ENCODE measurements around the gene BCL2.
"Not testable (repeated sequence)": the region's sequence is repeated elsewhere in the genome, so short reads cannot be mapped to it uniquely, and the experiment has no call there.

The BCL2 gene

GRCh38 chr18:63198868-63199742, 120.5 kb downstream of the BCL2 start:
- DNase-seq (ENCODE audit: low spot score), result no peak

GRCh38 chr18:63198098-63198760, 121.3 kb downstream of the BCL2 start:
- DNase-seq (ENCODE audit: low spot score), result no peak

GRCh38 chr18:63197246-63197869, 122.2 kb downstream of the BCL2 start:
- peak; percentile 16 for DNase-seq (ENCODE audit: low spot score)

GRCh38 chr18:63195326-63196159, 124.0 kb downstream of the BCL2 start:
- no peak for DNase-seq (ENCODE audit: low spot score)

- no peak for DNase-seq (ENCODE audit: low spot score)
Measured at GRCh38 chr18:63192885-63193349, 126.7 kb downstream of the BCL2 start.

- no peak for DNase-seq (ENCODE audit: low spot score)
Measured at GRCh38 chr18:63192126-63192884, 127.3 kb downstream of the BCL2 start.

GRCh38 chr18:63191413-63191812, 128.2 kb downstream of the BCL2 start:
- DNase-seq (ENCODE audit: low spot score), result no peak

GRCh38 chr18:63190838-63191237, 128.7 kb downstream of the BCL2 start:
- not testable (repeated sequence) for DNase-seq (ENCODE audit: low spot score)

GRCh38 chr18:63189817-63190216, 129.8 kb downstream of the BCL2 start:
- DNase-seq (ENCODE audit: low spot score), result no peak

GRCh38 chr18:63189041-63189440, 130.5 kb downstream of the BCL2 start:
- DNase-seq (ENCODE audit: low spot score), result no peak

GRCh38 chr18:63187791-63188460, 131.6 kb downstream of the BCL2 start:
- no peak for DNase-seq (ENCODE audit: low spot score)

GRCh38 chr18:63187223-63187574, 132.4 kb downstream of the BCL2 start:
- no peak for DNase-seq (ENCODE audit: low spot score)

- no peak for DNase-seq (ENCODE audit: low spot score)
Measured at GRCh38 chr18:63186520-63187222, 132.9 kb downstream of the BCL2 start.

GRCh38 chr18:63185984-63186383, 133.6 kb downstream of the BCL2 start:
- DNase-seq (ENCODE audit: low spot score), result no peak

GRCh38 chr18:63183952-63184770, 135.4 kb downstream of the BCL2 start:
- DNase-seq (ENCODE audit: low spot score), result no peak

- no peak for DNase-seq (ENCODE audit: low spot score)
Measured at GRCh38 chr18:63183378-63183777, 136.2 kb downstream of the BCL2 start.

- no peak for DNase-seq (ENCODE audit: low spot score)
Measured at GRCh38 chr18:63182861-63183260, 136.7 kb downstream of the BCL2 start.

- no peak for DNase-seq (ENCODE audit: low spot score)
Measured at GRCh38 chr18:63182310-63182772, 137.2 kb downstream of the BCL2 start.

GRCh38 chr18:63181706-63182309, 137.8 kb downstream of the BCL2 start:
- no peak for DNase-seq (ENCODE audit: low spot score)

Data from CD4-positive, alpha-beta T cell treated with Interleukin-6 at 100 ng/mL for 8 hours (primary cell).